Colonic mucosa (tissue), 4 donors: ENCODE results near the gene EPSTI1. TPM values are rescaled to one million over a fixed set of nuclear protein-coding genes. Genes with fewer than 3 reads are reported as not detected.

ENCODE experiments used
- DNase-seq: peaks from one replicate; pipeline ENCODE4 v3.0.0-alpha.2; 2020
- H3K27ac ChIP-seq: fragments of 200-600 bp; one replicate; pipeline ENCODE4 v1.8.0; 2021
- H3K27me3 ChIP-seq: fragments of 200-600 bp; one replicate; pipeline ENCODE4 v1.8.0; 2021
- H3K36me3 ChIP-seq: fragments of 200-600 bp; one replicate; pipeline ENCODE4 v1.8.0; 2021
- H3K4me1 ChIP-seq: fragments of 200-600 bp; one replicate; pipeline ENCODE4 v1.8.0; 2021; ENCODE audit warnings: mild to moderate bottlenecking
- H3K4me3 ChIP-seq: fragments of 200-600 bp; one replicate; pipeline ENCODE4 v1.8.0; 2021
- H3K9ac ChIP-seq, 2 donors: one replicate each; pipeline ENCODE4 v1.7.0; 2013; ENCODE audit warnings: control low read depth in 2 of 2, low read depth in 2 of 2, low read length in 2 of 2
- H3K9me3 ChIP-seq: fragments of 200-600 bp; one replicate; pipeline ENCODE4 v1.8.0; 2021
- CTCF ChIP-seq: fragments of 200-600 bp; IDR thresholded peaks from one replicate; pipeline ENCODE4 v1.8.0; 2022; ENCODE audit warnings: antibody characterized with exemption, mild to moderate bottlenecking
- intact Hi-C: fragments of 100-400 bp; cut with DNase I; formaldehyde crosslinking; loops from one replicate; pipeline ENCODE4 v1.14.1; 2022
- total RNA-seq, 2 donors: library from RNA; stranded (reverse); fragmentation: NEBNext Ultra II Directional in 1 of 2; extraction: Animal tissue kit (Norgen Biotek cat#: 25700) in 1 of 2; gene quantifications; one replicate each; pipeline ENCODE4 v1.2.1, GENCODE V29; 2021
- donor health status: healthy.
- donor health status: DM: no; HTN: no; CAD: no.
- donor health status: DM: no; HTN: no; CAD: no.

The EPSTI1 gene
- total RNA-seq, 2 donors from 2014 or later: 5.4 to 16.8 TPM

DNA sequence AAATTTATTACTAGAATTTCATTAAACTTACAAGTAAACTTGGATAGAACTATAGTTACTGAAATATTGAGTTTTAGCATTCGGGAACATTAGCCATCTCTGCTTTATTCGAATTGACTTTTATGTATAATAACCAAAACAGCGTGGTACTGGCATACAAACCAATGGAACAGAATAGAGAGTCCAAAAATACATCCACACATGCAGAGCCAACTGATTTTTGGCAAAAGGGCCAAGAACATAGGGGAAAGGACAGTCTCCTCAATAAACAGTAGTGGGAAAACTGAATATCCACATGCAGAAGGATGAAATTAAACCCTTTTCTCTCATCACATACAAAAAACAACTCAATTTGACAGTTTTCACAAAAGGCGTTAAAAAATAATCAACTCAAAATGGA, 84.3 kb downstream of the EPSTI1 start:
- Histone ChIP-seq H3K9ac (no peak overlapping the region), H3K4me3 (no peak overlapping the region), H3K9me3 (no peaks in the 10 kb centered on the region), H3K4me1 (no peaks in the 10 kb centered on the region), H3K27ac (no peak overlapping the region), H3K27me3 (no peaks in the 10 kb centered on the region), H3K36me3 (no peaks in the 10 kb centered on the region)
- TF ChIP-seq CTCF: no peak
- no peak for DNase-seq
- intact Hi-C loops: no loop called here

- Histone ChIP-seq H3K27ac (no peak overlapping the region), H3K9ac (no peak overlapping the region), H3K4me3 (no peak overlapping the region), H3K4me1 (no peaks in the 10 kb centered on the region), H3K9me3 (no peaks in the 10 kb centered on the region), H3K27me3 (no peaks in the 10 kb centered on the region), H3K36me3 (no peaks in the 10 kb centered on the region)
- intact Hi-C loops: no loop called here
- DNase-seq: no peak
- TF ChIP-seq CTCF: no peak
Measured at GRCh38 chr13:42906257-42906656, 85.8 kb downstream of the EPSTI1 start.

DNA sequence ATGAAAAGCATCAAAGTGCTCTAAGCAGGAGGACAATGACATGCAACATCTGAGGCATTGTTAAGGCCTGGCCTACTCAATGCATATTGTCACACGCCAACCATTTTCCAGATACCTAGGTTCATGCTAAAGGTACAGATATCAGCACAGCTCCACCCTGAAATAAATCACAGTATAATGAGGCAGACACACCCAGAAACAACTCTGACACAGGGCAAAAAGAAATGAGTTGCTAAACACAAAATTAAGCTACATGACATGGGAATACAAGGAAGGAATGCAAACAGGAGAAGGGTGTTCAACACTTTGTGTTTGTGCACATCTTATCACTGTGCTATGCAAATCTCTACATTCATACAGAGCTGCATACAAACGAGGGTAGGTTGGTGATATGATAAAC, 86.5 kb downstream of the EPSTI1 start:
- no peak overlapping the region for H3K9ac ChIP-seq
- H3K27me3 ChIP-seq: no peaks in the 10 kb centered on the region
- no peaks in the 10 kb centered on the region for H3K9me3 ChIP-seq
- no peak overlapping the region for H3K27ac ChIP-seq
- H3K4me3 ChIP-seq: no peak overlapping the region
- TF ChIP-seq CTCF: no peak
- DNase-seq: no peak
- H3K36me3 ChIP-seq: no peaks in the 10 kb centered on the region
- intact Hi-C loops: no loop called here
- no peaks in the 10 kb centered on the region for H3K4me1 ChIP-seq

GRCh38 chr13:42899266-42899665, 92.8 kb downstream of the EPSTI1 start:
- intact Hi-C loops: no loop called here
- Histone ChIP-seq H3K36me3 (no peaks in the 10 kb centered on the region), H3K27ac (no peak overlapping the region)

DNA sequence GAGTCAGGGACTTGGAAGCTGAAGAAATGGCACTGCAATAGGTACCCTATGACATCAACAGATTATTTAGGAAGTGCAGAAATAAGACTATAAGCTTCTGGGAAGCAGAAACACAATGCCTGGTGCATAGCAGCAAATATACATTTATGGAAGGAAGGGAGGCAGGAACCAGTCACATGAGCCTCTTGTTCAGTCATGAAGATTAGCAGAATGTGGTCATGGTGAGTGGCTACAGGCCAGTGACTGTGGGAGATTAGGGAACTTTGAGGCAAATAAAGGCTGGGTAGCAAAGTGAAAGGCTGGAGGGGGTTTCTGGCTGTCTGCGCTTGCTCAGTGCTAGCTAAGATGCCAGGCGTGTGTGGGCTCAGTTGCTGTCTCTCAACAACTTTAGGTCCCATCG, 96.3 kb downstream of the EPSTI1 start:
- Histone ChIP-seq H3K27me3 (no peaks in the 10 kb centered on the region), H3K27ac (no peak overlapping the region), H3K4me3 (no peak overlapping the region), H3K9ac (no peak overlapping the region), H3K36me3 (no peaks in the 10 kb centered on the region), H3K9me3 (no peaks in the 10 kb centered on the region), H3K4me1 (peaks cover 11% of the 10 kb centered on the region)
- intact Hi-C loops: no loop called here
- no peak for DNase-seq
- TF ChIP-seq CTCF: no peak

More at GRCh38 chr13:42899266-42899665, 92.8 kb downstream of the EPSTI1 start:
- Histone ChIP-seq H3K9me3 (no peaks in the 10 kb centered on the region), H3K4me1 (peaks cover 5% of the 10 kb centered on the region), H3K4me3 (no peak overlapping the region), H3K9ac (no peak overlapping the region), H3K27me3 (no peaks in the 10 kb centered on the region)
- DNase-seq: no peak
- no peak for TF ChIP-seq CTCF

- H3K4me3 ChIP-seq: no peak overlapping the region
- H3K36me3 ChIP-seq: no peaks in the 10 kb centered on the region
- no peaks in the 10 kb centered on the region for H3K9me3 ChIP-seq
- no peak for TF ChIP-seq CTCF
- H3K4me1 ChIP-seq: peaks cover 11% of the 10 kb centered on the region
- no peaks in the 10 kb centered on the region for H3K27me3 ChIP-seq
- peak; percentile 29 for DNase-seq
- intact Hi-C loops: no loop called here
- H3K27ac ChIP-seq: no peak overlapping the region
- H3K9ac ChIP-seq: no peak overlapping the region
Measured at GRCh38 chr13:42894765-42895243, 97.2 kb downstream of the EPSTI1 start.
